WTC11 (cell line): ENCODE results near the gene ZNF774. TPM values are rescaled to one million over a fixed set of nuclear protein-coding genes. Genes with fewer than 3 reads are reported as not detected.

Source experiments
- ATAC-seq: fragments of 200-7000 bp; cut with Tn5 transposase; 2 replicates; pipeline ENCODE4 v1.10.0; 2021; ENCODE audit warnings: mild to moderate bottlenecking, moderate library complexity
- CTCF ChIA-PET: fragments of 300-600 bp; sonication (Branson Sonifier 250); formaldehyde crosslinking; loops from one replicate; lab custom pipeline; 2021; ENCODE audit warnings: antibody characterized with exemption; lab: Charles Lee
- POLR2A ChIA-PET: fragments of 350-600 bp; sonication (Branson Sonifier 250); formaldehyde crosslinking; loops from one replicate; lab custom pipeline; 2021; ENCODE audit warnings: antibody characterized with exemption; lab: Charles Lee
- DNase-seq: peaks from one replicate; pipeline ENCODE4 v3.0.0; 2021; ENCODE audit warnings: low spot score
- H3K27ac Mint-ChIP-seq: 2 replicates; pipeline ENCODE4 v1.8.0; 2021; ENCODE audit warnings: mixed read lengths
- H3K27me3 Mint-ChIP-seq: 2 replicates; pipeline ENCODE4 v1.8.0; 2021; ENCODE audit warnings: low read depth, mild to moderate bottlenecking, moderate library complexity, mixed read lengths
- H3K36me3 Mint-ChIP-seq: 2 replicates; pipeline ENCODE4 v1.8.0; 2021; ENCODE audit warnings: mixed read lengths
- H3K4me1 Mint-ChIP-seq: 2 replicates; pipeline ENCODE4 v1.8.0; 2022; ENCODE audit warnings: mixed read lengths
- H3K4me3 Mint-ChIP-seq: 2 replicates; pipeline ENCODE4 v1.8.0; 2021; ENCODE audit warnings: mild to moderate bottlenecking, moderate library complexity, mixed read lengths
- H3K9me3 Mint-ChIP-seq: 2 replicates; pipeline ENCODE4 v1.8.0; 2021; ENCODE audit warnings: mixed read lengths
- ARID4B ChIP-seq: sonication (generic); formaldehyde crosslinking; IDR thresholded peaks from 2 replicates; pipeline ENCODE4 v1.8.0; 2023; ENCODE audit warnings: missing genetic modification reagents, mild to moderate bottlenecking, borderline replicate concordance
- FOXK1 ChIP-seq: sonication (generic); formaldehyde crosslinking; IDR thresholded peaks from 2 replicates; pipeline ENCODE4 v1.8.0; 2022; ENCODE audit warnings: mild to moderate bottlenecking, moderate library complexity, missing genetic modification reagents
- SMAD3 ChIP-seq: sonication (generic); formaldehyde crosslinking; IDR thresholded peaks from 2 replicates; pipeline ENCODE4 v1.8.0; 2022; ENCODE audit warnings: missing genetic modification reagents, mild to moderate bottlenecking, borderline replicate concordance
- SP1 ChIP-seq: sonication (generic); formaldehyde crosslinking; conservative IDR thresholded peaks from 2 replicates; pipeline ENCODE4 v1.8.1; 2022; ENCODE audit warnings: missing genetic modification reagents
- ZNF416 ChIP-seq: fragments of 250-450 bp; sonication (Bioruptor Pico); IDR thresholded peaks from 2 replicates; pipeline ENCODE4 v1.9.0; 2021; ENCODE audit warnings: mild to moderate bottlenecking, inconsistent platforms
- ZNF425 ChIP-seq: fragments of 250-450 bp; sonication (Bioruptor Pico); conservative IDR thresholded peaks from 2 replicates; pipeline ENCODE4 v1.9.0; 2021; ENCODE audit warnings: mild to moderate bottlenecking
- total RNA-seq: library from RNA; stranded (reverse); gene quantifications from 3 replicates; pipeline ENCODE4 v1.2.3, GENCODE V29; 2021
- TF ChIP-seq, protein P1 (sequence below): sonication (generic); formaldehyde crosslinking; IDR thresholded peaks from 2 replicates; pipeline ENCODE4 v1.8.0; 2022; ENCODE audit warnings: missing genetic modification reagents
- TF ChIP-seq, protein P2 (sequence below): sonication (generic); formaldehyde crosslinking; IDR thresholded peaks from 2 replicates; pipeline ENCODE4 v1.8.1; 2023; ENCODE audit warnings: mild to moderate bottlenecking, moderate library complexity, missing genetic modification reagents
- TF ChIP-seq, protein P3 (sequence below): sonication (generic); formaldehyde crosslinking; IDR thresholded peaks from 2 replicates; pipeline ENCODE4 v1.8.1; 2022; ENCODE audit warnings: missing genetic modification reagents, borderline replicate concordance
- TF ChIP-seq, protein P4 (sequence below): fragments of 250-450 bp; sonication (Bioruptor Pico); IDR thresholded peaks from 2 replicates; pipeline ENCODE4 v1.9.0; 2021; ENCODE audit warnings: mild to moderate bottlenecking
- TF ChIP-seq, protein P5 (sequence below): sonication (generic); formaldehyde crosslinking; IDR thresholded peaks from 2 replicates; pipeline ENCODE4 v1.8.0; 2023; ENCODE audit warnings: mild to moderate bottlenecking, missing genetic modification reagents

Gene ZNF774
- total RNA-seq, 1 experiment from 2014 or later, result 2.6 TPM

- TF ChIP-seq, protein P1, sequence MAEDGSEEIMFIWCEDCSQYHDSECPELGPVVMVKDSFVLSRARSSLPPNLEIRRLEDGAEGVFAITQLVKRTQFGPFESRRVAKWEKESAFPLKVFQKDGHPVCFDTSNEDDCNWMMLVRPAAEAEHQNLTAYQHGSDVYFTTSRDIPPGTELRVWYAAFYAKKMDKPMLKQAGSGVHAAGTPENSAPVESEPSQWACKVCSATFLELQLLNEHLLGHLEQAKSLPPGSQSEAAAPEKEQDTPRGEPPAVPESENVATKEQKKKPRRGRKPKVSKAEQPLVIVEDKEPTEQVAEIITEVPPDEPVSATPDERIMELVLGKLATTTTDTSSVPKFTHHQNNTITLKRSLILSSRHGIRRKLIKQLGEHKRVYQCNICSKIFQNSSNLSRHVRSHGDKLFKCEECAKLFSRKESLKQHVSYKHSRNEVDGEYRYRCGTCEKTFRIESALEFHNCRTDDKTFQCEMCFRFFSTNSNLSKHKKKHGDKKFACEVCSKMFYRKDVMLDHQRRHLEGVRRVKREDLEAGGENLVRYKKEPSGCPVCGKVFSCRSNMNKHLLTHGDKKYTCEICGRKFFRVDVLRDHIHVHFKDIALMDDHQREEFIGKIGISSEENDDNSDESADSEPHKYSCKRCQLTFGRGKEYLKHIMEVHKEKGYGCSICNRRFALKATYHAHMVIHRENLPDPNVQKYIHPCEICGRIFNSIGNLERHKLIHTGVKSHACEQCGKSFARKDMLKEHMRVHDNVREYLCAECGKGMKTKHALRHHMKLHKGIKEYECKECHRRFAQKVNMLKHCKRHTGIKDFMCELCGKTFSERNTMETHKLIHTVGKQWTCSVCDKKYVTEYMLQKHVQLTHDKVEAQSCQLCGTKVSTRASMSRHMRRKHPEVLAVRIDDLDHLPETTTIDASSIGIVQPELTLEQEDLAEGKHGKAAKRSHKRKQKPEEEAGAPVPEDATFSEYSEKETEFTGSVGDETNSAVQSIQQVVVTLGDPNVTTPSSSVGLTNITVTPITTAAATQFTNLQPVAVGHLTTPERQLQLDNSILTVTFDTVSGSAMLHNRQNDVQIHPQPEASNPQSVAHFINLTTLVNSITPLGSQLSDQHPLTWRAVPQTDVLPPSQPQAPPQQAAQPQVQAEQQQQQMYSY (CRISPR knock-in tag), result no peak
- TF ChIP-seq SP1, result no peak
Observed at GRCh38 chr15:90381515-90381914, 29.4 kb downstream of the ZNF774 start (continued).

DNA sequence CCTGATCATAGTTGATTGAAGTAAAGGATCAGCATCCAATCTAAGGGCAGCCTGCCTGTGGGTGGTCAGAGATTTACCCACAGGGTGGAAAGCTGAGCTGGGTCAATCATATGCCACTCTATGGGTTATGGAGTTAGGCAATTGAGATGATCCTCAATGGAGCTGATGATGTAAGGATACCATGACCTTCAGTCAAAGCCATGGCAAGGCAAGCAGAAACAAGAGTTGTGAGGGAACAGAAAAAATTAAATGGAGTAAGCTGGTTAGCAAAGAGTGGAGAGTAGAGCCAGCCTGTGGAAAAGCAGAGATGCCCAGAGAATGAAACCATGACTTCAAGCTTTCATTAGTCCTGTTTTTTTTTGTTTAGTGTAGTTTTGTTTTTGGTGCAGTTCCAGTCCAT, 30.2 kb downstream of the ZNF774 start:
- Mint-ChIP-seq H3K4me3 (no peak overlapping the region), H3K4me1 (no peaks in the 10 kb centered on the region), H3K27ac (no peak overlapping the region), H3K27me3 (peaks cover 3% of the 10 kb centered on the region; the same call in 1 of the 2 replicates), H3K9me3 (peaks cover 32% of the 10 kb centered on the region), H3K36me3 (peaks cover 24% of the 10 kb centered on the region)
- ChIA-PET POLR2A (no interaction called here), CTCF (interaction anchor here (1.3 to 2.1 kb wide), 2 partner anchors 15 to 62 kb away, joined by 3 to 5 read pairs; no protein-coding TSS in a partner anchor)
- no peak for ATAC-seq
- TF ChIP-seq, protein P2, sequence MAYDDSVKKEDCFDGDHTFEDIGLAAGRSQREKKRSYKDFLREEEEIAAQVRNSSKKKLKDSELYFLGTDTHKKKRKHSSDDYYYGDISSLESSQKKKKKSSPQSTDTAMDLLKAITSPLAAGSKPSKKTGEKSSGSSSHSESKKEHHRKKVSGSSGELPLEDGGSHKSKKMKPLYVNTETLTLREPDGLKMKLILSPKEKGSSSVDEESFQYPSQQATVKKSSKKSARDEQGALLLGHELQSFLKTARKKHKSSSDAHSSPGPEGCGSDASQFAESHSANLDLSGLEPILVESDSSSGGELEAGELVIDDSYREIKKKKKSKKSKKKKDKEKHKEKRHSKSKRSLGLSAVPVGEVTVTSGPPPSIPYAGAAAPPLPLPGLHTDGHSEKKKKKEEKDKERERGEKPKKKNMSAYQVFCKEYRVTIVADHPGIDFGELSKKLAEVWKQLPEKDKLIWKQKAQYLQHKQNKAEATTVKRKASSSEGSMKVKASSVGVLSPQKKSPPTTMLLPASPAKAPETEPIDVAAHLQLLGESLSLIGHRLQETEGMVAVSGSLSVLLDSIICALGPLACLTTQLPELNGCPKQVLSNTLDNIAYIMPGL, result no peak
- DNase-seq, result no peak

GRCh38 chr15:90386221-90386620, 34.1 kb downstream of the ZNF774 start:
- POLR2A ChIA-PET, result no interaction called here
- peak overlapping the region; percentile 71; the same call in 1 of the 2 replicates for H3K27ac Mint-ChIP-seq
- no peak for ATAC-seq
- no peak for TF ChIP-seq FOXK1 (CRISPR knock-in tag)
- TF ChIP-seq SMAD3 (CRISPR knock-in tag), result no peak
- TF ChIP-seq ZNF425 (CRISPR knock-in tag), result no peak
- TF ChIP-seq, protein P3, sequence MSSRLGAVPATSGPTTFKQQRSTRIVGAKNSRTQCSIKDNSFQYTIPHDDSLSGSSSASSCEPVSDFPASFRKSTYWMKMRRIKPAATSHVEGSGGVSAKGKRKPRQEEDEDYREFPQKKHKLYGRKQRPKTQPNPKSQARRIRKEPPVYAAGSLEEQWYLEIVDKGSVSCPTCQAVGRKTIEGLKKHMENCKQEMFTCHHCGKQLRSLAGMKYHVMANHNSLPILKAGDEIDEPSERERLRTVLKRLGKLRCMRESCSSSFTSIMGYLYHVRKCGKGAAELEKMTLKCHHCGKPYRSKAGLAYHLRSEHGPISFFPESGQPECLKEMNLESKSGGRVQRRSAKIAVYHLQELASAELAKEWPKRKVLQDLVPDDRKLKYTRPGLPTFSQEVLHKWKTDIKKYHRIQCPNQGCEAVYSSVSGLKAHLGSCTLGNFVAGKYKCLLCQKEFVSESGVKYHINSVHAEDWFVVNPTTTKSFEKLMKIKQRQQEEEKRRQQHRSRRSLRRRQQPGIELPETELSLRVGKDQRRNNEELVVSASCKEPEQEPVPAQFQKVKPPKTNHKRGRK, result no peak
- TF ChIP-seq, protein P4, sequence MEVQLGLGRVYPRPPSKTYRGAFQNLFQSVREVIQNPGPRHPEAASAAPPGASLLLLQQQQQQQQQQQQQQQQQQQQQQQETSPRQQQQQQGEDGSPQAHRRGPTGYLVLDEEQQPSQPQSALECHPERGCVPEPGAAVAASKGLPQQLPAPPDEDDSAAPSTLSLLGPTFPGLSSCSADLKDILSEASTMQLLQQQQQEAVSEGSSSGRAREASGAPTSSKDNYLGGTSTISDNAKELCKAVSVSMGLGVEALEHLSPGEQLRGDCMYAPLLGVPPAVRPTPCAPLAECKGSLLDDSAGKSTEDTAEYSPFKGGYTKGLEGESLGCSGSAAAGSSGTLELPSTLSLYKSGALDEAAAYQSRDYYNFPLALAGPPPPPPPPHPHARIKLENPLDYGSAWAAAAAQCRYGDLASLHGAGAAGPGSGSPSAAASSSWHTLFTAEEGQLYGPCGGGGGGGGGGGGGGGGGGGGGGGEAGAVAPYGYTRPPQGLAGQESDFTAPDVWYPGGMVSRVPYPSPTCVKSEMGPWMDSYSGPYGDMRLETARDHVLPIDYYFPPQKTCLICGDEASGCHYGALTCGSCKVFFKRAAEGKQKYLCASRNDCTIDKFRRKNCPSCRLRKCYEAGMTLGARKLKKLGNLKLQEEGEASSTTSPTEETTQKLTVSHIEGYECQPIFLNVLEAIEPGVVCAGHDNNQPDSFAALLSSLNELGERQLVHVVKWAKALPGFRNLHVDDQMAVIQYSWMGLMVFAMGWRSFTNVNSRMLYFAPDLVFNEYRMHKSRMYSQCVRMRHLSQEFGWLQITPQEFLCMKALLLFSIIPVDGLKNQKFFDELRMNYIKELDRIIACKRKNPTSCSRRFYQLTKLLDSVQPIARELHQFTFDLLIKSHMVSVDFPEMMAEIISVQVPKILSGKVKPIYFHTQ (CRISPR knock-in tag), result no peak
- TF ChIP-seq SP1, result no peak
- TF ChIP-seq, protein P5, sequence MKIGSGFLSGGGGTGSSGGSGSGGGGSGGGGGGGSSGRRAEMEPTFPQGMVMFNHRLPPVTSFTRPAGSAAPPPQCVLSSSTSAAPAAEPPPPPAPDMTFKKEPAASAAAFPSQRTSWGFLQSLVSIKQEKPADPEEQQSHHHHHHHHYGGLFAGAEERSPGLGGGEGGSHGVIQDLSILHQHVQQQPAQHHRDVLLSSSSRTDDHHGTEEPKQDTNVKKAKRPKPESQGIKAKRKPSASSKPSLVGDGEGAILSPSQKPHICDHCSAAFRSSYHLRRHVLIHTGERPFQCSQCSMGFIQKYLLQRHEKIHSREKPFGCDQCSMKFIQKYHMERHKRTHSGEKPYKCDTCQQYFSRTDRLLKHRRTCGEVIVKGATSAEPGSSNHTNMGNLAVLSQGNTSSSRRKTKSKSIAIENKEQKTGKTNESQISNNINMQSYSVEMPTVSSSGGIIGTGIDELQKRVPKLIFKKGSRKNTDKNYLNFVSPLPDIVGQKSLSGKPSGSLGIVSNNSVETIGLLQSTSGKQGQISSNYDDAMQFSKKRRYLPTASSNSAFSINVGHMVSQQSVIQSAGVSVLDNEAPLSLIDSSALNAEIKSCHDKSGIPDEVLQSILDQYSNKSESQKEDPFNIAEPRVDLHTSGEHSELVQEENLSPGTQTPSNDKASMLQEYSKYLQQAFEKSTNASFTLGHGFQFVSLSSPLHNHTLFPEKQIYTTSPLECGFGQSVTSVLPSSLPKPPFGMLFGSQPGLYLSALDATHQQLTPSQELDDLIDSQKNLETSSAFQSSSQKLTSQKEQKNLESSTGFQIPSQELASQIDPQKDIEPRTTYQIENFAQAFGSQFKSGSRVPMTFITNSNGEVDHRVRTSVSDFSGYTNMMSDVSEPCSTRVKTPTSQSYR (CRISPR knock-in tag), result no peak
- TF ChIP-seq ARID4B (CRISPR knock-in tag), result no peak
- TF ChIP-seq ZNF416 (CRISPR knock-in tag), result no peak

More at GRCh38 chr15:90386221-90386620, 34.1 kb downstream of the ZNF774 start:
- CTCF ChIA-PET, result no interaction called here
- H3K4me3 Mint-ChIP-seq, result no peak overlapping the region
- no peaks in the 10 kb centered on the region for H3K27me3 Mint-ChIP-seq
- DNase-seq, result no peak
- H3K36me3 Mint-ChIP-seq, result 0 out of 2 replicates have a peak, but pooled peaks cover 2% of the 10 kb centered on the region
- H3K9me3 Mint-ChIP-seq, result no peaks in the 10 kb centered on the region; the same call in 1 of the 2 replicates
- peaks cover 24% of the 10 kb centered on the region for H3K4me1 Mint-ChIP-seq
